ENCODE measurements around the gene UPK2.

GRCh38 chr11:118998388-118998717 lies 42.3 kb downstream of the UPK2 start:
- no peak for TF ChIP-seq CTCF (IDR thresholded peaks at IDR 0.05; ENCODE audit: insufficient read depth, low read length)
- TF ChIP-seq POLR2AphosphoS5 (IDR thresholded peaks at IDR 0.05; ENCODE audit: low read depth) = no peak
- TF ChIP-seq REST (IDR thresholded peaks at IDR 0.05; ENCODE audit: insufficient replicate concordance, low read depth) = no peak
- TF ChIP-seq SPI1 (IDR thresholded peaks at IDR 0.05; ENCODE audit: borderline replicate concordance, low read depth) = no peak

Measured in HL-60 (cell line).